HFF-Myc (cell line): Measurements from ENCODE around the gene NDUFAF8.

Source experiments
- DNase-seq: peaks from one replicate; pipeline ENCODE4 v3.0.0-alpha.2; 2011; ENCODE audit warnings: low read depth; ENCODE audit errors: extremely low read depth
- H3K4me3 ChIP-seq: replicated peaks from 2 replicates; pipeline ENCODE4 v1.5.1; 2011; ENCODE audit warnings: low read depth, mild to moderate bottlenecking, control low read depth, low read length
- CTCF ChIP-seq: IDR thresholded peaks from 2 replicates; pipeline ENCODE4 v1.5.1; 2012; ENCODE audit warnings: mild to moderate bottlenecking, low read depth, low read length, control low read depth; ENCODE audit errors: missing control alignments

The NDUFAF8 gene

GRCh38 chr17:81282141-81282540 is 43.0 kb downstream of the NDUFAF8 start:
- no peak for DNase-seq
- H3K4me3 ChIP-seq, result no peak overlapping the region
- TF ChIP-seq CTCF, result no peak

DNA sequence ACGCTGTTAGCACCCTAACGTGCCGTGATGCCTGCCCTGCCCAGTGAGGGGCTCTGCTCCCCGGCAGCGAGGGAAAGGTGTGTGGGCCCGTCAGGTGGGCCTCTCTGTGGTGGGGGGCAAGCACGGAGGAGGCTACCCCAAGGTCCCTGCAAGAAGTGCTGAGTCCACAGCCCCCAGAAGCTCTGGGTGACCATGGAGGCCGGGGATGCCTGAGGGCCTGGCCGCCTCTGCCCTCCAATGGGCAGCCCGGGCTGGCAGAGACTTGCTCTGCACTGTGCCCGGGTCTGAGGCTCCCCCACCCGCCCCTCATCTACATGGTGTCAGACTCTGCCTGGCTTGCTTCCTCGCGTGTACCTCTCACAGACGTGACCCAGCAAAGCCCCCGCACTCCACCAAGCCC is 43.8 kb downstream of the NDUFAF8 start:
- TF ChIP-seq CTCF, result no peak
- H3K4me3 ChIP-seq, result no peak overlapping the region
- DNase-seq, result no peak

DNA sequence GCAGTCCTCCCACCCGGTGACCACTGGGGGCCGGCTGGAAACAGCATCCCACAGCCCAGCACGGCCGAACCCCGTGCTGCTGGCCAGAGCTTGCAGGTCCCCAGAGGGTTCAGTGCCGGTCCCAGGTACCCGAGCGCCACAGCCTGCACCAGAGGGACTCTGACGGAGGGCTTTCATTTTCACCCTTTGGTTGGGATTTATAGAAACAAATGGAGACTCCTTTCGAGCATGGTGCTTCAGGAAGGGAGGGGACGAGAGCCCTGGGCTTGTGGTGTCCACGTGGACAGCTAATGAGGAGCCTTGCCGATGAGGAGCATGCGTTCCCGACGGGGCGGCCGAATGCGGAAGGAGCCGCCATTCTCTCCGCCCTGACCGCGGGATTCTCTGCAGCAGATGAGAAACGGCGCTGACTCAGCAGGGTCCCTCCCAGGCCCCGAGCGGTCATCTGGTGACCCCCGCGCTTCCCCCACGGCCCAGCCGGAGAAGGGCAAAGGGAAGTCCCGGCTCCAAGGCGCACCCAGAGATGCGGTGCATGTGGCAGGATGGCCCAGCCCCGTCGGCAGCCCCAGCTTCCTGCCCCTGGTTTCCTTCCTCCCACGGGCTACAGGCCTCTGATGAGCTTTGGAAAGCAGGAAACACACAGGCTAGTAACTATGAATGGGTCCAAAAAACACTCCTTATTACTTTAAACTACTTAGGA is 46.2 kb downstream of the NDUFAF8 start:
- no peak overlapping the region for H3K4me3 ChIP-seq
- no peak for TF ChIP-seq CTCF

DNA sequence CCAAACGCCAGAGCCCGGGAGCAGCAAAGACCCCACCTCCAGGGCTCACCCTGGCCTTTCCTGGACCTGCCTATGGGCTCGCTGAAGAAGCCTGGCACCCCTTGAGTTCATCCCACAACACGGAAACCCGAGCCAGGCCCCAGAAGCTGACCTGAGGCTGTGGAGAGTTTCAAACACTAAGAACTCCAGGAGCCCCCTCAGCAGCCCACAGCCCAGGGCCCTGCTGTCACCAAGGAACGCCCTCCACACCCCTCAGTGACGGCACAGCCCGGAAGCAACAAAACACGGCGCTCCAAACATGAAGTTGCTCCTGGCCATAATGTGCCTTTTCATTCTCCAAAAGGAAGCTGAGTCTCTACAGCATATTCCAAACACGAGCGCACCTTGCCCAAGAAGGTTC is 46.8 kb downstream of the NDUFAF8 start:
- TF ChIP-seq CTCF, result no peak
- DNase-seq, result no peak
- no peak overlapping the region for H3K4me3 ChIP-seq

More for the DNA sequence above, 46.2 kb downstream of the NDUFAF8 start:
- no peak for DNase-seq

DNA sequence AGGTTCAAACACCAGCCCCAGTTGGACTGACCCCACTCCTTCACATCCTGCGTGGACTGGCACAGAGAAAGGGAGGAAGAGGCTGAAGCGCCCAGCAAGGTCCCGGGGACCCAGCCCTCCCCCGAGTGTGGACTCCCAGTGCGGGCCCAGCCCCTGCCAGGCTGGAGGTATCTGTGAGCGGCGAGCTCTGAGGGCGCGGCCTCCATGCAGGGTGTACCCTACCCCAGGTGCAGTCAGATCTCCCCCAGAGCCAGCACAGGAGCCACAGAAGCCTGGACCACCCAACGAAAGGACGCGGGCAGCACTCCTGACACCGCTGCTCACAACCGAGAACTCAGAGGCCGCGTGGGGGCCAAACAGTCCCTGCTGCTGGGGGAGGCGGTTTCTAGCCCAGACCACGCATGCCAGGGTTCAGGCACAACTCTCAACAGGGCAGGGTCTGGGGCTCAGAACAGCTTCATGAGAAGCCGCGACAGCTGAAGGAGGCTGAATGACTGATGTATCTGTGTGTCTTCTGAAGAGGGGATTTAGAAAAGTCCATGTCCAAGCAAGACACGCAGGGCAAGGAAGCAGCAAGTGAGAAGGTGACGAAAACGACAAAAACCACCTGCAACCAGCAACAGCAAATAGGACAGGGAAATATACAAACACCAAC is 47.5 kb downstream of the NDUFAF8 start:
- DNase-seq, result no peak
- no peak for TF ChIP-seq CTCF
- H3K4me3 ChIP-seq, result no peak overlapping the region

DNA sequence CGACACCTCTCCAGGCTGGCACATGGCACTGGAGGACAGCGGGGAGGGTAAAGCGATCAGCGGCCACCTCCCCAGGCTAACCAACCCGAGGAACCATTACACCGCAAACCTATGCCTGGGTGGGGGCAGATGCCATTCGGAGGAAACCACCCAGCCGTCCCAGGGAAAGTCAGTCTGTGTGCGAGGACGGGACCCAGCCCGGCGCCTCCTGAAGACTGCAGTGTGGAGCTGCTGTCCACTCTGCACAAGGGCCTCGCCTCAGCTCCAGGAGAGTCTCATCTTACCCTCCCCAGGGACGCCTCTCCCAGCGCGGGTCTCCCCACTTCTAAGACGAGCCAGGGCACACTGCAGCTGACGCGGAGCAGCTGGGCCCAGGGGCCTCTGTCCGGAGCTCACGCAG is 48.0 kb downstream of the NDUFAF8 start:
- no peak for DNase-seq
- H3K4me3 ChIP-seq, result no peak overlapping the region
- TF ChIP-seq CTCF, result no peak
